Activated T-helper 1 cell treated with anti-CD3 and anti-CD28 coated beads, Interleukin-2, amount 50 U/mL, for 16 hours (primary cell): ENCODE measurements around the gene ZNF45.
"Not testable (repeated sequence)": the region's sequence is repeated elsewhere in the genome, so short reads cannot be mapped to it uniquely, and the experiment has no call there.

ENCODE experiments used
- DNase-seq, 2 donors: peaks; one replicate each; pipeline ENCODE4 v3.0.0-alpha.2; 2020; ENCODE audit warnings: low read depth in 1 of 2, low spot score in 1 of 2

The ZNF45 gene

DNA sequence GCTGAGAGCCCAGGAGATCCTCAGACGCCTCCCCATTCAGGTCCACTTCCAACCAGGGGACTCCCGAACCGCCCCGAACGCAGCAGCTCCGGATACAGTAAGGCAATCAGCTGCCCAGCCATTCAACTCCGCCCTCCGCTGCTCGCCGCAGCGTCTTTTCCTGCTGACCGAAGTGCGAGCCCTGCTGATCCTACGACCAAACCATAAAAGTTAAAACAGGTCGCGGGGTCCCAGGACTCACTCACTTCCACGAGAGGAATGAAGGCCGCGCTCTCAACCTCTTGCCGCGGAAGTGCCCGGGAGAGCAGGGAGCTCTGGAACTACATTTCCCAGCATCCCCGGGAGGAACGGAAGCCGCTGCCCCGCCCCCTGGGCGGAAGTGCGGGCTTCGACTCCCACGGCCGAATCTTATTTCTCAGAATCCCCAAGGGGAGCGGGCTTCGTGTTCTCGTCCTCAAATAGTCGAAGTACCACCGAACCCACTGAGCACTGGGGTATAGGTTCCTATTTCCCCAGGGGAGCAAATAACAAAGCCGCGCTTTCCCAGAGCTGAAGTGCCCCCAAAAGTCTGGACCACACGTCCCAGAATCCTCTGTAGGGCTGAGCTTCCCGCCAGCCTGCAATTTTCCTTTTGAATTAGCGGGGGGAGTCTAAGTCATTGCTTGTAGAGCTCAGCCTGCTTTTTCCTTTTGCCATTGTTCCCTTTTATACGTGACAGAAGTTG is at the start of gene ZNF45:
Gene ZNF45, minus strand, starts transcription at position 298 of the 724 bp plus-strand sequence. CDS start 13,097 bp downstream, outside the sequence.
- DNase-seq = peak; percentile 65 to 81

DNA sequence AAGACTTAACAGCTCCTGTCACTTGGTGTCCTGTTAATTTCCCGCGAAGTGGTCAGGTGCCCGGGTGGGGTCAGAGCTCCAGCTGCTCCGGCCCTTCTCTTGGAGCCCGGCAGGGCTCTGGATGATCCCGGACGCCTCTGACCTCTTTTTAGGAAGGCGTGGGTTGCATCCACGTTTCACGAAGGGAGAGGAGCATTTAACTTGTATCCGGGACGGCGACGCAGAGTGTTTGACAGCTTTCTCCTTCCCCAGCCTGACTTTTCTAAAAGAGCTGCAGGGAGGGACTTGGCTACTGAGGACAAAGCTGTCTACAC is 49.6 kb upstream of the ZNF45 start:
- no peak for DNase-seq

- DNase-seq = peak; percentile 27 to 53
These were observed 49.0 kb upstream of the ZNF45 start, which contains the start of gene ZNF155 for GRCh38 chr19:43983912-43984686. Gene ZNF155 (plus strand): TSS chr19:43984188. CDS start chr19:43988544, 4,356 bp downstream.

- no peak for DNase-seq
These were observed 48.4 kb upstream of the ZNF45 start for GRCh38 chr19:43983544-43983911.

GRCh38 chr19:43976732-43977131 is 41.6 kb upstream of the ZNF45 start:
- DNase-seq = no peak

- DNase-seq = no peak
These were observed 31.1 kb upstream of the ZNF45 start for GRCh38 chr19:43966079-43966694.

DNA sequence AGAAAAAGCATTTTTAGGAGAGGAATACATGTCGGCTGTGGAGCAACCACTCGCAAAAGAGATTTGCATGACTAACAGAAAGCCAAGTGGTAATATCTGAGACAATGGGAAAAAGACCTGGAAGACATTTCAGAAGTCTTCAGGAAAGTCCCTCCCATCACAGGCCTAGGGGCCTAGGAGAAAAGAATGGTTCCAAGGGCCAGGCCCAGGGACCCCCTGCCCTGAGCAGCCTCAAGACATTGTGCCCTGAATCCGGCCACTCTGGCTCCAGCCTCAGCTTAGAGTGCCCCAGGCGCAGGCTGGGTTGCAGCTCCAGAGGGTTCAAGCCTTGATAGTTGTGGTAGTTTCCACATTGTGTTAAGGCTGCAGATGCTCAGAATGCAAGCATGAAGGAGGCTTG is 25.3 kb upstream of the ZNF45 start:
- no peak for DNase-seq

GRCh38 chr19:43957891-43958290 is 22.8 kb upstream of the ZNF45 start:
- no peak for DNase-seq

DNA sequence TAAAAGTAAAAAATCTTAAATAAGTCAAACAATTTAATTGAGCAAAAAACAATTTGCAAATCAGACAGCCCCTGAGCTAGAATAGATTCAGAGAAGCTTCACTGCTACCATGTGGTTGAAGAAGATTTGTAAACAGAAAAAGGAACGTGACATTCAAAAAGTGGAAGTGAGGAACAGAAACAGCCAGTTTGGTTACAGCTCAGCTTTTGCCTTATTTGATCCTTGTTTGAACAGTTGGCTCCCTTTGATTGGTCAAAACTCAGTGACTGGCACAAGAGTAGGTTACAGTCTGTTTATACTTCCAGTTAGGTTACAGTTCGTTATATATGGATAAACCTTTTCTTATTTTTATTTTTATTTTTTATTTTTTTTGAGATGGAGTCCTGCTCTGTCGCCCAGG is 21.7 kb upstream of the ZNF45 start:
- no peak for DNase-seq

- DNase-seq = peak in 1 of 2 donors; percentile 13
These were observed 16.0 kb upstream of the ZNF45 start, which contains the start of gene ZNF221 for GRCh38 chr19:43950834-43951645. Gene ZNF221 (plus strand): TSS chr19:43951228. CDS start chr19:43962727, 11,499 bp downstream.

DNA sequence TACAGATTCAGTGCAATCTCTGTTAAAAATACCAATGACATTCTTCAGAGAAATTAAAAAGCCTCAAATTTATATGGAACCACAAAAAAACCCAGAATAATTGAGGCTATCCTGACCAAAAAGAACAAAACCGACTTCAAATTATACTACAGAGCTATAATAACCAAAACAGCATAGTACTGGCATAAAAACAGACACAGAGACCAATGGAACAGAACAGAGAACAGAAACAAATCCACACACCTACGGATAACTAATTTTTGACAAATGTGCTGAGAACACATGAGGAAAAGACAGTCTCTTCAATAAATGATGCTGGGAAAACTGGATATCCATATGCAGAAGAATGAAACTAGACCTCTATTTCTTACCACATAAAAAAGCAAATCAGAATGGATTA is 14.7 kb upstream of the ZNF45 start:
- DNase-seq = not testable (repeated sequence)

- not testable (repeated sequence) for DNase-seq
These were observed 12.3 kb upstream of the ZNF45 start for GRCh38 chr19:43947412-43947811.

DNA sequence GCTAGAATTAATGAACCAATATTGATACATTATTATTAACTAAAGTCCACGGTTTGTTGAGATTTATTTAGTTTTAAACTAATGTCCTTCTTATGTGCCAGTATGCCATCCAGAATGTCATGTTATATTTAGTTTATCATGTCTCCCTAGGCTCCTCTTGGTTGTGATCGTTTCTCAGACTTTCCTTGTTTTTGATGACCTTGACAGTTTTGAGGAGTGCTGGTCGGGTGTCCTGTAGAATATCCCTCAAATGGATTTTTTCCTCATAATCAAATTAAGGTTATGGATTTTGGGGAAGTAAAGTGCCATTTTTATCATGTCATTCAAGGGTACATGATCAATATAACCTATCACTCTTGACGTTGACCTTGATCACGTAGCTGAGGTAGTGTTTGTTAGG is 6.1 kb upstream of the ZNF45 start:
- DNase-seq = no peak

DNA sequence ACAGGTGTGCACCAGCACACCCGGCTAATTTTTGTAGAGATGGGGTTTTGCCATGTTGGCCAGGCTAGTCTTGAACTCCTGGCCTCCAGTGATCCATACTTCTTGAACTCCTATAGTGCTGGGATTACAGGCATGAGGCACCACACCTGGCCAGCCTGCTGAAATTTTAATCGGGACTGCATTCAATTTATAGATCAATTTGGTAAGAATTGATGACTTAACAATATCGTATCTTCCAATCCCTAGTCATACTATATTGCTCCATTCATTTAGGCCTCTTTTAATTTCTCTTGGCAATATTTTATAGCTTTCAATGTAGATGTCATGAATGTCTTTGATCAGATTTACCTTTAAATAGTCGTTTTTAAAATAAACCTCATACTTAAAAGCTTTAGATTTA is 5.6 kb upstream of the ZNF45 start:
- DNase-seq = no peak

- DNase-seq = no peak
These were observed 4.6 kb upstream of the ZNF45 start for GRCh38 chr19:43939557-43940260.

DNA sequence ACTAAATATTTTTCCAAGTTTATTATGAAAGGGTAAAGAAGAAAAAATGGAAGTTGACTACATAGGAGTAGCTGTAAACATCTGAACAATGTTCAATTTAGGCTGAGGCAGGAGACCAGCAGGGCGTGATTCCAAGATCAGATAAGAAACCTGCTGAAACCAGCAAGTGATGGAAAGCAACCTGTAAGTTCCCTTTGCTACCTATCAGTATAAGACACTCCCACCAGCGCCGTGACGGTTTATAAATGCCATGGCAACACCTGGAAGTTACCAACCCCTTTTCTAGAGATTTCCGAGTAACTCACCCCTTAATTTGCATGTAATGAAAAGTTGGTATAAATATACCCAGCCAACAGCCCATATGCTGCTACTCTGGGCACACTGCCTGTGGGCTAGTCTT is 1.1 kb upstream of the ZNF45 start:
- no peak for DNase-seq

- DNase-seq = no peak
These were observed 762 bp downstream of the ZNF45 start for GRCh38 chr19:43934055-43934984.

DNA sequence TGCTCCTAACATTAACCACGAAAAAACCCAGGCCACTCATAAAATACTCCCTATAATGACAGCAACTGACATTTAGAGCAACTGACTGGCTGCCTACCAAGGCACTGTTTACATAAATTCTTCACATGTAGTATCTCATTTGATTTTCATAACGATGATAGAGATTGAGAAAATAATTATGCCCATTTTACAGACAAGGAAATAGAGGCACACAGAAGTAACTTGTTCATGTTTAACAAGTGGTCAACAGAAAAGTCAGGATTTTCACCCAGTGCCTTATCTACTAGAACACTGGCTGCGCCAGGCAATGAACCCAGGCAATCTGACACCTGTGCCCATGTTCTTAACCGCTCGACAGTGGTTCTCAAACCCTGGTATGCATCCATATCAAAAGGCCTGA is 6.3 kb downstream of the ZNF45 start:
- no peak for DNase-seq

DNA sequence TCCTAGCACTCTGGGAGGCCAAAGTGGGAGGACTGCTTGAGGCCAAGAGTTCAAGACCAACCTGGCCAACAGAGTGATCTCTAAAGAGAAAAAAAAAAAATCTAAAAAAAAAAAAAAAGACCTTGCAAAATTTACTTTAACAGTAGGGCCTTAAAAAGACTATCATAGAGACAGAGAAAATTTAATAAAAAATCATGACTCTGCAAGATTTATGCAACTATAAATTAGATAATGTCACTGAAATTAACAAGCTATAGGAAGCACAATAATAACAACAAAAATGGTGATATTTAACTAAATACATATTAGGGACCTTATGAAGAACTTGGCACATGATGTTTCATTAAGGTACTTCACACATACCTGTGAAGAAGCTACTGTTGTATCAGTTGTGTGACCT is 11.2 kb downstream of the ZNF45 start:
- DNase-seq = no peak

GRCh38 chr19:43914051-43914450 is 21.0 kb downstream of the ZNF45 start:
- DNase-seq = no peak
